Dedifferentiated amniotic fluid mesenchymal stem cell (primary cell): ENCODE data around the gene ZNF208.
"Not testable (repeated sequence)": the region's sequence is repeated elsewhere in the genome, so short reads cannot be mapped to it uniquely, and the experiment has no call there.

ENCODE experiments used
- DNase-seq: peaks from one replicate; pipeline ENCODE4 v3.0.0-alpha.2; 2016; ENCODE audit errors: extremely low spot score

ZNF208 gene

DNA sequence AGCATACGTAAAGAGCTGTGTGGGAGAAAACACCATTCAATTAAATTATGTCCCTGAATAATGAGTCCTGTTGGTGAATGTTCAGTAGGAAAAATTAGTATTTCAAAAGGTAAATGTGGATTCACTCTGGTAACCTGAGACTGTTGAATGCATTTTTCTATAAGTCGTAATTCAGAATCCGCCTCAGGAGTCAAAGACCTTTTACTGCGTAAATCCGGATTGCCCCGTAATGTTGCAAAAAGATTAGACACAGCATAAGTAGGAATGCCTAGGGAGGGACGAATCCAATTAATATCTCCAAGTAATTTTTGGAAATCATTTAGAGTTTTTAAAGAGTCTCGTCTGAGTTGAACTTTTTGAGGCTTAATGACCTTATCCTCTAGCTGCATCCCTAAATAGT, 126.0 kb downstream of the ZNF208 start:
- DNase-seq: not testable (repeated sequence)

DNA sequence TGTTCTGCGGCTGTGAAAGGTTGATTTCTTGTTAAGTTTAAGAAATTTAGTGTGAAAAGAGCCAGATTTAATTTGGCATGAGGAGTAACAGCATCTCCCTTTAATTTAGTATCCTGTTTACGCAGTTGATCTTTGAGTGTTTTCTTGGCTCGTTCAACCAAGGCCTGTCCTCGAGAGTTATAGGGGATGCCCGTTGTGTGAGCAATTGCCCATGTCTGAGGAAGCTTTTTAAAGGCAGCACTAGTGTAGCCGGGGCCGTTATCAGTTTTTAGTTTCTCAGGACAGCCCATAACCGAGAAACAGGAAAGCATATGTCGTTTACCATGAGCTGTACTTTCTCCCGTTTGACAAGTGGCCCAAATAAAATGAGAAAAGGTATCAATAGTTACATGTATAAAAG, 127.2 kb downstream of the ZNF208 start:
- DNase-seq: no peak
